ENCODE measurements around the gene SKAP1.
A peak's percentile ranks its signal among the peaks of the same experiment; 100 is the strongest.
"Not testable (repeated sequence)": the region's sequence is repeated elsewhere in the genome, so short reads cannot be mapped to it uniquely, and the experiment has no call there.

The SKAP1 gene

GRCh38 chr17:48211011-48211410, 219.0 kb downstream of the SKAP1 start:
- DNase-seq (ENCODE audit: low read depth), result no peak

GRCh38 chr17:48209973-48210372, 220.0 kb downstream of the SKAP1 start:
- DNase-seq (ENCODE audit: low read depth), result no peak

- DNase-seq (ENCODE audit: low read depth), result no peak
Observed at GRCh38 chr17:48207776-48208544, 222.1 kb downstream of the SKAP1 start.

- not testable (repeated sequence) for DNase-seq (ENCODE audit: low read depth)
Observed at GRCh38 chr17:48207036-48207435, 223.0 kb downstream of the SKAP1 start.

GRCh38 chr17:48202959-48203358, 227.1 kb downstream of the SKAP1 start:
- no peak for DNase-seq (ENCODE audit: low read depth)

- no peak for DNase-seq (ENCODE audit: low read depth)
Observed at GRCh38 chr17:48198950-48199541, 231.0 kb downstream of the SKAP1 start.

- no peak for DNase-seq (ENCODE audit: low read depth)
Observed at GRCh38 chr17:48195910-48196309, 234.1 kb downstream of the SKAP1 start.

GRCh38 chr17:48194097-48194550, 235.9 kb downstream of the SKAP1 start:
- DNase-seq (ENCODE audit: low read depth), result peak; percentile 65

GRCh38 chr17:48192321-48192731, 237.7 kb downstream of the SKAP1 start:
- DNase-seq (ENCODE audit: low read depth), result no peak

GRCh38 chr17:48191362-48191761, 238.7 kb downstream of the SKAP1 start:
- DNase-seq (ENCODE audit: low read depth), result no peak

- no peak for DNase-seq (ENCODE audit: low read depth)
Observed at GRCh38 chr17:48190871-48191270, 239.1 kb downstream of the SKAP1 start.

- DNase-seq (ENCODE audit: low read depth), result no peak
Observed at GRCh38 chr17:48187872-48188608, 242.0 kb downstream of the SKAP1 start.

- DNase-seq (ENCODE audit: low read depth), result not testable (repeated sequence)
Observed at GRCh38 chr17:48186317-48186716, 243.7 kb downstream of the SKAP1 start.

- no peak for DNase-seq (ENCODE audit: low read depth)
Observed at GRCh38 chr17:48184721-48185120, 245.3 kb downstream of the SKAP1 start.

GRCh38 chr17:48181653-48182052, 248.4 kb downstream of the SKAP1 start:
- no peak for DNase-seq (ENCODE audit: low read depth)

GRCh38 chr17:48180842-48181629, 249.0 kb downstream of the SKAP1 start:
- no peak for DNase-seq (ENCODE audit: low read depth)

GRCh38 chr17:48179071-48179945, 250.7 kb downstream of the SKAP1 start:
- DNase-seq (ENCODE audit: low read depth), result no peak

GRCh38 chr17:48178317-48178716, 251.7 kb downstream of the SKAP1 start:
- no peak for DNase-seq (ENCODE audit: low read depth)

- DNase-seq (ENCODE audit: low read depth), result no peak
Observed at GRCh38 chr17:48177816-48178215, 252.2 kb downstream of the SKAP1 start.

GRCh38 chr17:48176471-48176855, 253.6 kb downstream of the SKAP1 start:
- DNase-seq (ENCODE audit: low read depth), result no peak

All from HS-5 (cell line).